Cerebellar nuclear complex (tissue), 1 donor: ENCODE results near the gene PMIS2.

Experiments used
- DNase-seq, 2 experiments: peaks; one replicate each; lab custom pipeline; 2025; lab: John Stamatoyannopoulos, UW

The PMIS2 gene

GRCh38 chr19:35585848-35586247 is at the start of gene PMIS2:
PMIS2 (plus strand) TSS chr19:35586173; CDS start chr19:35586260, 87 bp downstream.
- no peak for DNase-seq

DNA sequence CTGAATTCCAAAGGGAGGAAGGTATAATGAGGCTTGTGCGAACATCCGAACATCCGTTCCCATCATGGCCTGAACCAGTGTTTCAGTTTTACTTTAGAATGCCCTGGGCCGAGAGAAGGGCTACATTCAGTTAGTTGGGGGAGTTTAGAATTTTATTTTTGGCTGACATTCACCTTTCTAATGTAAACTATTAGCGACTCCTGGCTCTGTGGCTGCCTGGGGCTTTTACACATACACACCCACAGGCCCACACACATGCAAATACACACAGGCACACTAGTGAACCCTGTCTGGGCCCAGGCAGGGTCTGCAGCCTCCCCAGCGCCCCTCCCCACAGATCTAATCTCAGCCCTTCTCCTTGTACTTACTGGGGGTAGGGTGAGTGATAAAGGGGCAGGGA is 46.7 kb upstream of the PMIS2 start:
- no peak for DNase-seq

DNA sequence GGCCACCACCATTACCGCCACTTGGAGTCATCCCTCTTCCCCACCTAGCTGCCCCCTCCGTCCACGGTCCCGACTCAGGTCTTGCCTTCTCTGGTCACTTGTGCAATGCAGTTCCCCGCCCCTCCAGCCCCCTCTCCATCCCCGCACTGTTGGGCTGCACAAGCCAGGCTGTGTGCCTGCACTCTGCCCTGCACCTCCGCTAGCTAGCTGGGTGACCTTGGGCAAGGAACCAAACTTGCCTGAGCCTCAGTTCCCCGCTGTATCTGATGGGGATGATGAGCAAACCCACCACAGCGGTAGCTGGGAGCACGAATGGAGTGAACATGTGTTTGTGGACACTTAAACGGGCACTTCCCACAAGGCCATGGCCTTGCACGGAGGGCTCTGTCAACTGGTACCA is 46.1 kb upstream of the PMIS2 start:
- no peak for DNase-seq

GRCh38 chr19:35540356-35540927 is 45.5 kb upstream of the PMIS2 start:
- DNase-seq: no peak

DNA sequence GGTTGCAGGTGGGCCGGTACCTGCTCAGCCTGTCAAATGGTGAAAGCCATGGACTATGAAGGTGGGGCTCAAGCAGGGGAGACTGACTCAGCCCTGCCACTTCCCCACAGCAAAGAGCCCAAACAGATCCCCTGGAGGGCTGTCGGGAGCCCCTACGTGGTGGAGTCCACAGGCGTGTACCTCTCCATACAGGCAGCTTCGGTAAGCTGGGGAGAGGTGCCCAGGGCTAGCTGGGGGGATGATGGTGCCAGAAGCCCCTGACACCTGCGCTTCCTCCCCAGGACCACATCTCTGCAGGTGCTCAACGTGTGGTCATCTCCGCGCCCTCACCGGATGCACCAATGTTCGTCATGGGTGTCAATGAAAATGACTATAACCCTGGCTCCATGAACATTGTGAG is 43.8 kb upstream of the PMIS2 start:
- DNase-seq: no peak

DNA sequence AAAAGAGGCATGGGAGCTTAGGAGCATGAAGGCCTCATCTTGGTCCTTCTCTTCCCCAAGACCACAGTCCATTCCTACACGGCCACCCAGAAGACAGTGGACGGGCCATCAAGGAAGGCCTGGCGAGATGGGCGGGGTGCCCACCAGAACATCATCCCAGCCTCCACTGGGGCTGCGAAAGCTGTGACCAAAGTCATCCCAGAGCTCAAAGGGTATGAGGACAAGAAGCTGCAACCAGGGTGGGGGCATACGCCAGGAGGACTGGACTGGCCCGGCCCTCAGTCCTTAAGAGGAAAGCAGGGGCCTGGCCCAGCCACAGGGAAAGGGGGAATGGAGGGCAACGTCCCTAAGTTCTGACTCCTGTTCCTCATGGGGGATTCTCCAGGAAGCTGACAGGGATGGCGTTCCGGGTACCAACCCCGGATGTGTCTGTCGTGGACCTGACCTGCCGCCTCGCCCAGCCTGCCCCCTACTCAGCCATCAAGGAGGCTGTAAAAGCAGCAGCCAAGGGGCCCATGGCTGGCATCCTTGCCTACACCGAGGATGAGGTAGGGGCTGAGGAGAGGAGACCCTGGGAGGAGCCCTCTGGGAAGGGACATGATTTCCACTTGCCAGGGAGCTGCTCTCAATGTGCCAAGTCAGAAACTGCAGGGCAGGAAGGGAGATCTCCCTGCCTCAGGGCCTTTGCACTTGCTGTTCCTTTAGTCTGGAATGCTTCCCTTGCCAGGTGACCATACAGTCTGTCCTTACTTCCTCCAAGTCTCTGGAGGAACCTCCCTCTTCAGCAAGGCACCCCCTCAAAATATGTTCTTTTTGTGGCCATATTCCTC is 42.5 kb upstream of the PMIS2 start:
- DNase-seq: no peak

- no peak for DNase-seq
Observed at GRCh38 chr19:35544110-35544802, 41.7 kb upstream of the PMIS2 start.

DNA sequence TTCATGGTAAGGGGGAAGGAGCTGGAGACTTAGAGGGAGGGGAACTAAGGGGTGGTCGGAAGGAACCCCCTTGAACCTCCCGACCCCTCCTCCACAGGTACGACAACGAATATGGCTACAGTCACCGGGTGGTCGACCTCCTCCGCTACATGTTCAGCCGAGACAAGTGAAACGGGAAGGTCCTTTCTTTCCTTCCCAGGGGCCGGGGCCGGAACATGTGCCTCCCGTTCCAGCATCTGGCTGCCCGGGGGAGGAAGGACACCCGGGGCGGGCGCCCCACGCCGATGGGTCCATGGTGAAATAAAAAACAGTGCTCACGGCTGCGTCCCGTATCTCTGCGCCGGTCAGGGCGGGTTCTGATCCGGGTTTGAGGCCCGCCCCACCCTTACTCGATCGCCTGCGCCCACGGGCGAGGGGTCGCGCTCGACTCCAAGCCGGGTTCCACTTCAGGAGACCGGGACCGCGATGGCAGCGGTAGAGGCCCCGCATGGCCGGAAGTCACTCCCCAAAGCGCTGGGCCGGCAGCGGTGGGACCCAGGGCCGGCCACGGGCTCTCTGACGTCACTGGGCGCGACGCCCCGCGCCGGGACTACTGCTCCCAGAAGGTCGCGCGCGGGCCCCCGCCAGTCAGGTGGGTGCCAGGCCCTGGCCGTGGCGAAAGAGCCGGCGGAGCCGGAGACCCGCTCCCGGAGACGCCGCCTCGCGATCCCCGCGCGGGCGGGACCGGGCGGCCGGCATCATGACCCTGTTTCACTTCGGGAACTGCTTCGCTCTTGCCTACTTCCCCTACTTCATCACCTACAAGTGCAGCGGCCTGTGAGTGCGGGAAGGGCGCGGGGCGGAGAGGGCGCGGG is 40.7 kb upstream of the PMIS2 start, which contains the start of gene TMEM147:
Gene TMEM147, plus strand, starts transcription at position 626 of the 854 bp plus-strand sequence. Its CDS starts 114 bp downstream, at position 740.
- peak in 1 of 2 experiments; percentile 64 for DNase-seq

DNA sequence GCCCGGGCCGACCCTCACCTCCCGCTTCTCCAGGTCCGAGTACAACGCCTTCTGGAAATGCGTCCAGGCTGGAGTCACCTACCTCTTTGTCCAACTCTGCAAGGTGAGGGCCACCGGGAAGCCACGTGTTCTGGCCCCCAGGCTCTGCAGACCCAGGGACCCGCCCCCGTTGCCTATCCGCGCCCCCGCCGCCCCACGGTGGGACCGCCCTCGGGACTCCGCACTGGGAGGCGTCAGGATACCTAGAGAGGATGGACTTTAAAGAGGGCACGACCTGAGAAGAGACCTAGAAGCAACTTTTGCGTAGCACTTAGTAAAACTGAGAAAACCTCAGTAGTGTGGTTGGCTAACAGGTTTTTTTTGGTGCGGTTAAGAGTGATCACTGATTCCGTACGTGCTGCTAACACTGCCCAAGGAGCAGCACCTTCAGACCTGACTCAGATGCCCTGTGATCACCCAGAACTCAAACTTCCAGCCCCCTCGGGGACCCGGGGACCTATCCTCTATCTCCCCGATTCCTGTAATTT is 40.1 kb upstream of the PMIS2 start:
- no peak for DNase-seq

DNA sequence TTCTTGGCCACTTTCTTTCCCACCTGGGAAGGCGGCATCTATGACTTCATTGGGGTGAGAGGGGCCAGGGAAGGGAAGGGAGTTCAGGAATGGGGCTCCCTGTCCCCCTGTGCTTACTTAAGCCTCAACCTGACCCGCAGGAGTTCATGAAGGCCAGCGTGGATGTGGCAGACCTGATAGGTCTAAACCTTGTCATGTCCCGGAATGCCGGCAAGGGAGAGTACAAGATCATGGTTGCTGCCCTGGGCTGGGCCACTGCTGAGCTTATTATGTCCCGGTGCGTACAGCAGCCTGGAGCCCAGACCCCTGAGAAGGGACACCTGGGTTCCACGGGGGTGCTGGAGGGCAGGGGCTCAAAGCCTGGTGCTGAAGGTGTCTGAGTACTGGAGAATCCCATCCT is 39.4 kb upstream of the PMIS2 start:
- DNase-seq: no peak

GRCh38 chr19:35549174-35549788 is 36.7 kb upstream of the PMIS2 start:
- DNase-seq: peak in 1 of 2 experiments; percentile 34

DNA sequence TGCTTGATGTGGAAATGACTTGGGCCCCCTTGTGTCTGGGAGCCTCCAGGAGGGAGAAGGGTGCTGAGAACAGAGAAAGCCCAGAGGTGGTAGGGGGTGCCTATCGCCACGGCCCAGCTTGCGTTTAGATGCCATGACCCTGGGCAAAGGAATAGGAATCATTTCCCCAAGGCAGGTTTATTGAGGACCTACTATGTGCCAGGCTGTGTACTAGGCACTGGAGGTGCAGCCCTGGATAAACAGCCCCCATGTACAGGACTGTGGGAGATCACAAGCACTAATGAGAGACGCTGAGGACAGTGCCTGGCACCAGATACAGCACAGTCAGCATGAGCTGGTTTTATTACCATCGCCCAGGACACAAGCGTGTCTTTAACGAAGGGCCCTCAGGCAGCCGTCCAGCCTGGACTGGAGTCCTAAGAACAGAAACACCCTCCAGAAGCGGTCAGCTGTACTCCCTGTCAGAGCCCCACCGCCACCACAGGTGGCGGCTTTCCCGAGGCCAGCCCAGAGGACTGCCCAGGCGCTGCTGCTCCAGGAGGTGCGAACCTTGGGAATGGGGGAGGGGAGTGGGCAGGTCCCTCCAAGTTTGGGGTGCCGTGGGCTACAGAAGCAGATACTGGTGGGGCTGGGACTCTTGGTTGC is 36.0 kb upstream of the PMIS2 start:
- no peak for DNase-seq

DNA sequence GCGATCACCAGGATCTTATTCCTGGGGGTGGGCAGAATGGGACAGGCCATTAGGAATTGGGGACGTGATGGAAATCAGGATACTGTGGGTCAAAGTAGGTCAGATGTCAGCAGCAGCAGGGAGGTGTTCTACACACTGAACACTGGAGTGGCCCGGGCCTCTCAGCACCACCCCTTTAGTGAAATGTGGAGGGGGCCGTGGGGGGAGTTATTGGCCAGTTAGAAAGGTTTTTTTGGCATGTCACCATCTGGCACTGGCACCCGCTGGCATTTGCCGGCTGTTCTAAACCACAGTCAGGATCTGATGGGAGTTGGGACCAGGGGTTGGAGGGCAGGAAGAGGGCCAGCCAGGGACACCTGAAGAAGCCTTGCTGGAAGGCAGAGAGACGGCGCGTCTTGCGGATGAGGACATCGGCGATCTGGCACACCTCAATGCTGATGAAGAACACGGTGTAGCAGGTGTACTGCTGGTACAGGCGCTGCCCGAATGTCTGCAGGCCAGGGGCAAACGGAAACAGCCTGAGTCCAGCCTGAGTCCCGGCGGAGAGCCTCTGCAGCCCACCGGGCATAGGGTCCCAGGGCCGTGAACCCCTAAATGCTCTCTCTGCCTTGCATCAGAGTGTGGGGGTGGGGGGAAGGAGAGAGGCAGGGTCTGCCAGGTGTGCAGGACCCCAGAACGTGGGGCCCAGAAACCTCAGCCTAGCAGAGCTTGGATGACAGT is 34.7 kb upstream of the PMIS2 start:
- no peak for DNase-seq

GRCh38 chr19:35552534-35553384 is 33.2 kb upstream of the PMIS2 start:
- no peak for DNase-seq

- DNase-seq: no peak
Observed at GRCh38 chr19:35553385-35554000, 32.5 kb upstream of the PMIS2 start.

- no peak for DNase-seq
Observed at GRCh38 chr19:35554076-35554475, 31.9 kb upstream of the PMIS2 start.

GRCh38 chr19:35555301-35556005 is 30.5 kb upstream of the PMIS2 start:
- no peak for DNase-seq

DNA sequence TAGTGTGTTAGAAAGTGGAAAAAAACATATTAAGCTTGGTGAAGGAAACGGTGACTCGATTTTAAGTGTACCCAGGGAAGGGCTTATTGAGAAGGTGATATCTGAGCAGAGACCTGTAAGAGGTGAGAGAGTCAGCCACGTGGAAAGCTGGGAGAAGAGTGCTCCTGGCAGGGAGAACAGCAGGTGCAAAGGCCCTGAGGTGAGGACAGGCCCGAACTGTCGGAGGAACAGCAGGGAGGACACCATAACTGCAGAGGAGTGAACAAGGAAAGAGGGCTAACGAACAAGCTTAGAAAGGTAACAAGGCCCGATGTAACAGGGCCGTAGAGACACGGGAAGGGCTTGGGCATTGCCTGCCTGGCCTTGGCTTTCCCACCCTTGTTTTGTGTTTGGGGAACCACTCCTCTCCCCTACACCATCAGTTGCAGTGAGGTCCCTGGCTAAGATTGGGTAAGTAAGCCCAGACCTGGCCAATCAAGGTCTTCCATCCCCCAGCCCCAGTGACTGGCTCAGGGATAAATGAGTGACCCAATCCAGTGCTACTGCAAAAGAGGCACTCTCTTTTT is 29.9 kb upstream of the PMIS2 start:
- DNase-seq: no peak
